ENCODE results near the gene MGLL. TPM values are rescaled to one million over a fixed set of nuclear protein-coding genes. Genes with fewer than 3 reads are reported as not detected.

Gene MGLL
- total RNA-seq, 1 donor from 2014 or later: 27.3 TPM

DNA sequence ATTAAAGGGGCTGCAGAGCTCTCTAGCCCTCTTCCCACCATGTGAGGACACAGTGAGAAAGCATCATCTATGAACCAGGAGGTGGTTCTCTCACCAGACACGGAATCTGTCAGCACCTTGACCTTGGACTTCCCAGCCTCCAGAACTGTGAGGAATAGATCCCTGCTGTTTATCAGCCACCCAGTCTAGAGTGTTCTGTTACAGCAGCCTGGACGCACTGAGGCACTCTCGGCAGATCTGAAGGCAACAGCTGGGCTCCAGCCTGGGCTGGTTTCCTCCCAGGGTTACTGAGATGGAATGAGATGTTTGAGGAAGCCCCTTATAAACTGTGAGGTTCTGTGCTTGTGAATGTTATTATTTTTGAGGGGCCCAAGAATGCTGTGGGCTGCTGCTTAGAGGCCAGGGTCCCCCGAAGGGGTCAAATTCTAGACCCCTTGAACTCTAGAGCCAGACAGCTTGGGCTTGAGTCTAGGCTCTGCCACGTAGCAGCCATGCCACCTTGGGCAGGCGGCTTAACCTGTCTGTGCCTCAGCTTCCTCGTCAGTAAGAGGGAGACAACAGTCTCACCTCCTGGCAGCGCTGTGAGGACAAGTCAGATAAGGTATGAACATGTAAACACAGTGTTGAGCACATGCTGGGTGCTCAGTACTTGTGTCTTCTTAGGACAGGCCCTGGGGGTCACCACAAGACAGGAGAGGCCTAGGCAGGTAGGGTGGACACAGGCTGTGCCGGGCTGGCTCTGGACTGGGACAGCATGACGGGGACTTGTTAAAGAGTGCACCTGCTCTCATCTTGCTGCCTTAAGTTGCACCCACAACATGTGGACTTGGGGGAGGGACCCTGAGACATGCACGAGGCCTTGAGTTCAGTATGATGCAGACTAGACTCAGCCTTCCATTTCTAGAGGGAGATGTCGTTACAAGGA, 49.2 kb downstream of the MGLL start:
- Histone ChIP-seq H4K20me1 (ENCODE audit: insufficient read depth, low read length) (no peaks in the 10 kb centered on the region), H3K27ac (ENCODE audit: low read depth, low read length) (no peak overlapping the region), H3K9ac (ENCODE audit: low read length) (no peak overlapping the region), H3K4me3 (ENCODE audit: insufficient read depth, low read depth, low read length) (no peak overlapping the region), H3K4me1 (ENCODE audit: insufficient read depth, low read length) (peaks cover 26% of the 10 kb centered on the region), H3K27me3 (ENCODE audit: insufficient read depth, low read length) (no peaks in the 10 kb centered on the region), H2AFZ (ENCODE audit: low read depth, low read length) (no peak overlapping the region), H3K9me3 (ENCODE audit: insufficient read depth, low read depth, low read length) (no peaks in the 10 kb centered on the region), H3K36me3 (ENCODE audit: insufficient read depth, low read length) (no peaks in the 10 kb centered on the region), H3K4me2 (ENCODE audit: low read length) (no peak overlapping the region), H3K79me2 (ENCODE audit: insufficient read depth, low read length) (peaks cover 17% of the 10 kb centered on the region)
- Mint-ChIP-seq H3K4me1 (ENCODE audit: low read depth, unreplicated experiment) (peaks cover 47% of the 10 kb centered on the region), H3K27ac (ENCODE audit: unreplicated experiment) (peak overlapping the region; percentile 16), H3K27me3 (ENCODE audit: low read depth, unreplicated experiment) (no peaks in the 10 kb centered on the region), H3K36me3 (ENCODE audit: low read depth, unreplicated experiment) (peaks cover 3% of the 10 kb centered on the region), H3K9me3 (ENCODE audit: unreplicated experiment) (peaks cover 4% of the 10 kb centered on the region), H3K4me3 (ENCODE audit: unreplicated experiment) (no peak overlapping the region)
- DNase-seq (ENCODE audit: low read depth): no peak
- TF ChIP-seq EZH2 (IDR thresholded peaks at IDR 0.05; ENCODE audit: insufficient read depth, low read length): no peak
- TF ChIP-seq, protein P1, sequence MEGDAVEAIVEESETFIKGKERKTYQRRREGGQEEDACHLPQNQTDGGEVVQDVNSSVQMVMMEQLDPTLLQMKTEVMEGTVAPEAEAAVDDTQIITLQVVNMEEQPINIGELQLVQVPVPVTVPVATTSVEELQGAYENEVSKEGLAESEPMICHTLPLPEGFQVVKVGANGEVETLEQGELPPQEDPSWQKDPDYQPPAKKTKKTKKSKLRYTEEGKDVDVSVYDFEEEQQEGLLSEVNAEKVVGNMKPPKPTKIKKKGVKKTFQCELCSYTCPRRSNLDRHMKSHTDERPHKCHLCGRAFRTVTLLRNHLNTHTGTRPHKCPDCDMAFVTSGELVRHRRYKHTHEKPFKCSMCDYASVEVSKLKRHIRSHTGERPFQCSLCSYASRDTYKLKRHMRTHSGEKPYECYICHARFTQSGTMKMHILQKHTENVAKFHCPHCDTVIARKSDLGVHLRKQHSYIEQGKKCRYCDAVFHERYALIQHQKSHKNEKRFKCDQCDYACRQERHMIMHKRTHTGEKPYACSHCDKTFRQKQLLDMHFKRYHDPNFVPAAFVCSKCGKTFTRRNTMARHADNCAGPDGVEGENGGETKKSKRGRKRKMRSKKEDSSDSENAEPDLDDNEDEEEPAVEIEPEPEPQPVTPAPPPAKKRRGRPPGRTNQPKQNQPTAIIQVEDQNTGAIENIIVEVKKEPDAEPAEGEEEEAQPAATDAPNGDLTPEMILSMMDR (IDR thresholded peaks at IDR 0.05; ENCODE audit: insufficient read depth, low read depth, low read length): no peak
- FAIRE-seq: no peak

DNA sequence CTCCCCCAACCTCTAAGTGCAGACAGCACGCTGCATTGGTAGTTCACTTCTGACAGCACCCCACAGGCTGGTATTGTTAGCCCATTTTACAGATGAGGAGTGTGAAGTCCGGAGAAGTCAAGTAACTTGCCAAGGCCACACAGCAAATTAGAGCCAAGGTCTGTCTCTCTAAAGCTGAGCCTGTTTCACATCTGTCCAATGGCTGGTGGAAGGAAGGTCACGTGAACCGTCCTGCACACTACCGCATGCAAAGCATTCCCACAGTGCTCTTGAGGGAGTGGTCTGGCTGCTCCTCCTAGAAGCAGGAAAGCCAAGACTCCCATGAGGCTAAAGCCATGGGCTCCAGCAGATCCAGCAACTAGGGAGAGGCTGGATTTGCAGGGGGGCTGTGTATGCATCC, 50.0 kb downstream of the MGLL start:
- Mint-ChIP-seq H3K27ac (ENCODE audit: unreplicated experiment) (no peak overlapping the region), H3K9me3 (ENCODE audit: unreplicated experiment) (peaks cover 4% of the 10 kb centered on the region), H3K4me1 (ENCODE audit: low read depth, unreplicated experiment) (peaks cover 55% of the 10 kb centered on the region), H3K4me3 (ENCODE audit: unreplicated experiment) (no peak overlapping the region), H3K36me3 (ENCODE audit: low read depth, unreplicated experiment) (no peaks in the 10 kb centered on the region), H3K27me3 (ENCODE audit: low read depth, unreplicated experiment) (no peaks in the 10 kb centered on the region)
- H3K9me3 ChIP-seq (ENCODE audit: insufficient read depth, low read depth, low read length): no peaks in the 10 kb centered on the region
- H3K27me3 ChIP-seq (ENCODE audit: insufficient read depth, low read length): no peaks in the 10 kb centered on the region
- no peak overlapping the region for H3K27ac ChIP-seq (ENCODE audit: low read depth, low read length)
- peaks cover 18% of the 10 kb centered on the region for H3K79me2 ChIP-seq (ENCODE audit: insufficient read depth, low read length)
- no peak overlapping the region for H3K4me2 ChIP-seq (ENCODE audit: low read length)
- no peak overlapping the region for H3K4me3 ChIP-seq (ENCODE audit: insufficient read depth, low read depth, low read length)
- no peaks in the 10 kb centered on the region for H3K36me3 ChIP-seq (ENCODE audit: insufficient read depth, low read length)
- DNase-seq (ENCODE audit: low read depth): no peak
- no peaks in the 10 kb centered on the region for H4K20me1 ChIP-seq (ENCODE audit: insufficient read depth, low read length)
- no peak for FAIRE-seq
- no peak for TF ChIP-seq EZH2 (IDR thresholded peaks at IDR 0.05; ENCODE audit: insufficient read depth, low read length)
- TF ChIP-seq, protein P1 (IDR thresholded peaks at IDR 0.05; ENCODE audit: insufficient read depth, low read depth, low read length): no peak
- H3K4me1 ChIP-seq (ENCODE audit: insufficient read depth, low read length): peaks cover 26% of the 10 kb centered on the region
- H3K9ac ChIP-seq (ENCODE audit: low read length): no peak overlapping the region
- H2AFZ ChIP-seq (ENCODE audit: low read depth, low read length): no peak overlapping the region

DNA sequence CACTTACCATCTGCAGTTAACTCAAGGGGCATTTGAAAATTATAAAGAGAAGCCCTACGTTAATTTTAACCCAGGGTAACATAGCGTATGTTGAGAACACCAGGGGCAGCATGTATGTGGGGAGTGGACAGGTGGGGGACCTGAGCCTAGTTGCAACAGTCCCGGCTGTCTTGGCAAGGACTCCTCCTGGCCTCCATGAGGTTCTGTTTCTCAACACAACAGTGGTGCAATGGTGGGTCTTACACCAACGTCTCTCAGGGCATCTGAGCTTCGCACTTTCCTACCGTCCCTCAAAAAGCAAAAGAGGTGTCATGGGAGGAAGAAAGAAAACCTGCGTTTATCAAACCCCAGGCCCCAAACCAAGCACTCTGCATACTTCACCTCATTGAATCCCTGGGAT, 50.6 kb downstream of the MGLL start:
- Histone ChIP-seq H3K79me2 (ENCODE audit: insufficient read depth, low read length) (peaks cover 21% of the 10 kb centered on the region), H3K4me2 (ENCODE audit: low read length) (no peak overlapping the region), H3K27me3 (ENCODE audit: insufficient read depth, low read length) (no peaks in the 10 kb centered on the region), H3K9ac (ENCODE audit: low read length) (no peak overlapping the region), H3K36me3 (ENCODE audit: insufficient read depth, low read length) (no peaks in the 10 kb centered on the region), H3K4me1 (ENCODE audit: insufficient read depth, low read length) (peaks cover 26% of the 10 kb centered on the region), H3K9me3 (ENCODE audit: insufficient read depth, low read depth, low read length) (no peaks in the 10 kb centered on the region), H3K27ac (ENCODE audit: low read depth, low read length) (no peak overlapping the region), H3K4me3 (ENCODE audit: insufficient read depth, low read depth, low read length) (no peak overlapping the region), H2AFZ (ENCODE audit: low read depth, low read length) (no peak overlapping the region), H4K20me1 (ENCODE audit: insufficient read depth, low read length) (no peaks in the 10 kb centered on the region)
- Mint-ChIP-seq H3K4me3 (ENCODE audit: unreplicated experiment) (no peak overlapping the region), H3K9me3 (ENCODE audit: unreplicated experiment) (peaks cover 1% of the 10 kb centered on the region), H3K4me1 (ENCODE audit: low read depth, unreplicated experiment) (peaks cover 55% of the 10 kb centered on the region), H3K36me3 (ENCODE audit: low read depth, unreplicated experiment) (no peaks in the 10 kb centered on the region), H3K27me3 (ENCODE audit: low read depth, unreplicated experiment) (no peaks in the 10 kb centered on the region), H3K27ac (ENCODE audit: unreplicated experiment) (no peak overlapping the region)
- FAIRE-seq (no peak), DNase-seq (ENCODE audit: low read depth) (no peak)
- no peak for TF ChIP-seq EZH2 (IDR thresholded peaks at IDR 0.05; ENCODE audit: insufficient read depth, low read length)
- TF ChIP-seq, protein P1 (IDR thresholded peaks at IDR 0.05; ENCODE audit: insufficient read depth, low read depth, low read length): no peak
